ENCODE data around the gene ALB.

ALB gene

DNA sequence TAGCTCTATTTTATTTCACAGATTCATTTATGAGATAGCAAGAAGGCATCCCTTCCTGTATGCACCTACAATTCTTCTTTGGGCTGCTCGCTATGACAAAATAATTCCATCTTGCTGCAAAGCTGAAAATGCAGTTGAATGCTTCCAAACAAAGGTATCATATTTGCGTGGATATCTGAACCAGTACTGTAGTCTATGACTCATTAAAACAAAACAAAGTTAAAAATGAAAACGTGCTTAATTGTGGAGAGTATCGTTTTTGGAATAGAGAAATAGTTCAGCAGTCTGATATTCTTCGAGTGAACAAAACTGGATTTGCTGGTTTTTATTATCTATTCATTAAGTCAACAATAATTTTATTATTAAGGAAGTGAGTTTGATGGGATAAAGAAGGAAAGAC is 38.2 kb downstream of the ALB start:
- no peak overlapping the region for H3K4me3 Mint-ChIP-seq
- no peaks in the 10 kb centered on the region for H3K27me3 Mint-ChIP-seq
- intact Hi-C loops (cut with micrococcal nuclease) = no loop called here
- no peaks in the 10 kb centered on the region for H3K9me3 Mint-ChIP-seq
- H3K4me1 Mint-ChIP-seq (ENCODE audit: low read depth) = no peaks in the 10 kb centered on the region
- H3K36me3 Mint-ChIP-seq (ENCODE audit: low read depth) = no peaks in the 10 kb centered on the region
- H3K27ac Mint-ChIP-seq = no peak overlapping the region

- H3K27ac Mint-ChIP-seq = no peak overlapping the region
- H3K36me3 Mint-ChIP-seq (ENCODE audit: low read depth) = no peaks in the 10 kb centered on the region
- no peak overlapping the region for H3K4me3 Mint-ChIP-seq
- no peaks in the 10 kb centered on the region for H3K4me1 Mint-ChIP-seq (ENCODE audit: low read depth)
- no peaks in the 10 kb centered on the region for H3K27me3 Mint-ChIP-seq
- H3K9me3 Mint-ChIP-seq = no peaks in the 10 kb centered on the region
- intact Hi-C loops (cut with micrococcal nuclease) = no loop called here
Measured at GRCh38 chr4:73443224-73443623, 39.1 kb downstream of the ALB start.

GRCh38 chr4:73445383-73446335 is 41.6 kb downstream of the ALB start:
- no peaks in the 10 kb centered on the region for H3K36me3 Mint-ChIP-seq (ENCODE audit: low read depth)
- H3K9me3 Mint-ChIP-seq = no peaks in the 10 kb centered on the region

DNA sequence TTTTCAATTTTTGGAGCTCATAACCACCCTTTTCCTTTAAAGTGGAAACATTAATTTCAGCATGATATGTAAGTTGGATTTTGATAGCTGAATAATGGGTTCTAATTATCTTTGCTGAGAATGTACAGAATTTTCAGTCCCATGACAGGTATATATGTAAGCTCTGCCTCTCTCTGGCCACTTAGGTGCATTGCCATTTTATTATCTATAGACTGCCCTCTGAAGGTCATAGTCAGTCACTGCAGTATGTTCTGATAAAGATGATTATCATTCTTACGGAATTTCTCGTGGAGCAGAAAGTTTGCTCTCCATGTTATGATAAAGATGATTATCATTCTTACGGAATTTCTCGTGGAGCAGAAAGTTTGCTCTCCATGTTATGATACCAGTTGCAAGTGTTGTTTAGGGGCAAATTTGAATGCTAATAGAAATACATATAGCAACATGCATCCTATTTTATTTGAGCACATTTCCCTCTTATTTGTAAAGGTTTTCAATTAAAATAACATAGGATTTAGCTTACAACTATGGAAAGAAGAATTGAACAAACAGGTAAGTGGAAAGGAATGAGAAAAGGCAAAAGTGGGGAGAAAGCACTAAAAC is 42.4 kb downstream of the ALB start:
- H3K9me3 Mint-ChIP-seq = no peaks in the 10 kb centered on the region
- no peaks in the 10 kb centered on the region for H3K27me3 Mint-ChIP-seq
- H3K4me1 Mint-ChIP-seq (ENCODE audit: low read depth) = no peaks in the 10 kb centered on the region
- no peak overlapping the region for H3K4me3 Mint-ChIP-seq
- H3K27ac Mint-ChIP-seq = no peak overlapping the region
- intact Hi-C loops (cut with micrococcal nuclease) = loop anchor here (2.0 kb wide), 1 partner anchor 136 kb away; no protein-coding TSS in a partner anchor
- no peaks in the 10 kb centered on the region for H3K36me3 Mint-ChIP-seq (ENCODE audit: low read depth)

More at GRCh38 chr4:73445383-73446335, 41.6 kb downstream of the ALB start:
- H3K4me1 Mint-ChIP-seq (ENCODE audit: low read depth) = no peaks in the 10 kb centered on the region
- H3K27ac Mint-ChIP-seq = no peak overlapping the region
- H3K4me3 Mint-ChIP-seq = no peak overlapping the region
- intact Hi-C loops (cut with micrococcal nuclease) = loop anchor here (2.0 kb wide), 1 partner anchor 135 kb away; no protein-coding TSS in a partner anchor
- no peaks in the 10 kb centered on the region for H3K27me3 Mint-ChIP-seq

- H3K27me3 Mint-ChIP-seq = no peaks in the 10 kb centered on the region
Measured at GRCh38 chr4:73447671-73448070, 43.6 kb downstream of the ALB start.

DNA sequence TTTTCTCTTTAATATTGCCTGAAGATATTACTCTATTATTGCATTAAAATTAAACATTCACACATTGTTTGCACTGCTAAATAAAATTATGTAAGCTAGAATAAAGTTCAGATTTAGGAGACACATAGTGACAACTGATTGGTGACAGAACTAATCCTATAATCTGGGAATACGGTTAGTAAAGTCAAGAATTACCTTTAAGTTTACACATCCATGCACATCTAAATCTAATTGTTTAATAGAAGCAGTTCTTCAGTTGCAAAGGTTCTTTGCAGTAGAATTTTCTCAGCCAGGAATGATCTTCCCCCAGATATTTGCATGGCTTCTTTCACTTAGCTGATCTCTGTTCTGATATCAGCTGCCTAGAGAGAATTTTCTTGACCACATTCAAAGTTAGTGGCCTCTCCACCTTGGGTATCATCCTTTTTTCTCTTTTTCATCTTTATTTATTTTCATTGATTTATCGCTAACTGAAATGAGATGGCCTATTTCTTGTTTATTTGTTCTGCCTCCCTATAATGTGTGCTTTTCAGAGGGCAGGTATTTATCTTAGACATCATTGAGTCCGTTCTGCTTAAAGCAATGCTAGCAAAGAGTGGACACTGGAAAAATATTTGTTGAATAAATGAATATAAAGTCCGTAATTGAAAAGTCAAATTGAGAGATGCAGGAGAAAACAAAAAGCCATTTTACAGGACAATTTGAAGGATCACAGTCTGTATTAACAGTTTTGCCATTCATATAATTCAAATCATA is 44.5 kb downstream of the ALB start:
- no peak overlapping the region for H3K4me3 Mint-ChIP-seq
- no peaks in the 10 kb centered on the region for H3K4me1 Mint-ChIP-seq (ENCODE audit: low read depth)
- no peak overlapping the region for H3K27ac Mint-ChIP-seq
- H3K36me3 Mint-ChIP-seq (ENCODE audit: low read depth) = no peaks in the 10 kb centered on the region
- H3K27me3 Mint-ChIP-seq = no peaks in the 10 kb centered on the region
- H3K9me3 Mint-ChIP-seq = no peaks in the 10 kb centered on the region
- intact Hi-C loops (cut with micrococcal nuclease) = no loop called here

More at GRCh38 chr4:73447671-73448070, 43.6 kb downstream of the ALB start:
- H3K36me3 Mint-ChIP-seq (ENCODE audit: low read depth) = no peaks in the 10 kb centered on the region
- H3K4me3 Mint-ChIP-seq = no peak overlapping the region
- H3K27ac Mint-ChIP-seq = no peak overlapping the region
- no peaks in the 10 kb centered on the region for H3K9me3 Mint-ChIP-seq
- no peaks in the 10 kb centered on the region for H3K4me1 Mint-ChIP-seq (ENCODE audit: low read depth)
- intact Hi-C loops (cut with micrococcal nuclease) = loop anchor here (2.0 kb wide), 1 partner anchor 137 kb away; no protein-coding TSS in a partner anchor

GRCh38 chr4:73450398-73451004 is 46.4 kb downstream of the ALB start:
- no peaks in the 10 kb centered on the region for H3K4me1 Mint-ChIP-seq (ENCODE audit: low read depth)
- H3K9me3 Mint-ChIP-seq = no peaks in the 10 kb centered on the region
- H3K27me3 Mint-ChIP-seq = no peaks in the 10 kb centered on the region
- H3K36me3 Mint-ChIP-seq (ENCODE audit: low read depth) = no peaks in the 10 kb centered on the region
- H3K27ac Mint-ChIP-seq = no peak overlapping the region
- H3K4me3 Mint-ChIP-seq = no peak overlapping the region
- intact Hi-C loops (cut with micrococcal nuclease) = no loop called here

GRCh38 chr4:73451404-73451803 is 47.3 kb downstream of the ALB start:
- no peaks in the 10 kb centered on the region for H3K9me3 Mint-ChIP-seq
- H3K27ac Mint-ChIP-seq = no peak overlapping the region
- no peak overlapping the region for H3K4me3 Mint-ChIP-seq
- H3K27me3 Mint-ChIP-seq = no peaks in the 10 kb centered on the region
- no peaks in the 10 kb centered on the region for H3K36me3 Mint-ChIP-seq (ENCODE audit: low read depth)
- intact Hi-C loops (cut with micrococcal nuclease) = no loop called here
- no peaks in the 10 kb centered on the region for H3K4me1 Mint-ChIP-seq (ENCODE audit: low read depth)

GRCh38 chr4:73451981-73452747 is 48.1 kb downstream of the ALB start:
- no peaks in the 10 kb centered on the region for H3K36me3 Mint-ChIP-seq (ENCODE audit: low read depth)
- no peaks in the 10 kb centered on the region for H3K4me1 Mint-ChIP-seq (ENCODE audit: low read depth)
- no peak overlapping the region for H3K27ac Mint-ChIP-seq
- H3K9me3 Mint-ChIP-seq = no peaks in the 10 kb centered on the region
- no peaks in the 10 kb centered on the region for H3K27me3 Mint-ChIP-seq
- H3K4me3 Mint-ChIP-seq = no peak overlapping the region
- intact Hi-C loops (cut with micrococcal nuclease) = no loop called here

DNA sequence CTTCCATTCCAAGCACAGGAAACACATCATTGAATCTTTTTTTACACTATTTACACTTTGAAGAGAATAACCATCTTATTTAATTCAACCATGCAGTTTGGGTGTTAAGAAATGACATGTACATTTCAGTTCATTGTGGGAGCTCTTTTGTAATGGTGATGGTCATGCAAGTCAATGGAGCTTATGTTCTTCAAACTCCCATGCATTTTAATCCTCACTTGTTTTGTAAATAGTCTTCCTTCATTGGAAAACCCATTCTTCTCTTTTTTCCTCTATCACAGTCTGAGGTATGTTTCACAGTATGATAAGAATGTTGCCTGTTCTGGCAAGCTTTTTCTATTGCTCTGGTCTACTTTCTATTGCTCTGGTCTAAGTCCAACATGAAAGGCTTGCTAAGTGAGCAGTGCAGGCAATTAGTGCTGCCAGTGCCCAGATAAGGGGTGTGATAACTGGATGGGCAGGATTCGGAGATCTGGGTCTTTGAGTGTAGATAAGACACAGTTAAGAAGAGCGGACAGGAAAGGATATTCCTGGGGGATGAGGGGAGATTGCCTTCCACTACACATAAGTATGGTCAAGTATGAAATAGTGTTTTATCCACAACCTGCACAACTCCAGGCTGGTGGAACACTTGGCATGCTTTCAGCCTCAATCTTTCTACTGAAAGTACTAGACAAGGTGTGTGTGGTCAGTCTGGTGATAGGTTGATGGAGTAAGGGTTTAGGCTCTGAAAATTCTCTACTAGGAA is 49.0 kb downstream of the ALB start:
- no peaks in the 10 kb centered on the region for H3K4me1 Mint-ChIP-seq (ENCODE audit: low read depth)
- H3K27ac Mint-ChIP-seq = no peak overlapping the region
- intact Hi-C loops (cut with micrococcal nuclease) = no loop called here
- H3K9me3 Mint-ChIP-seq = no peaks in the 10 kb centered on the region
- no peaks in the 10 kb centered on the region for H3K36me3 Mint-ChIP-seq (ENCODE audit: low read depth)
- H3K27me3 Mint-ChIP-seq = no peaks in the 10 kb centered on the region
- H3K4me3 Mint-ChIP-seq = no peak overlapping the region

DNA sequence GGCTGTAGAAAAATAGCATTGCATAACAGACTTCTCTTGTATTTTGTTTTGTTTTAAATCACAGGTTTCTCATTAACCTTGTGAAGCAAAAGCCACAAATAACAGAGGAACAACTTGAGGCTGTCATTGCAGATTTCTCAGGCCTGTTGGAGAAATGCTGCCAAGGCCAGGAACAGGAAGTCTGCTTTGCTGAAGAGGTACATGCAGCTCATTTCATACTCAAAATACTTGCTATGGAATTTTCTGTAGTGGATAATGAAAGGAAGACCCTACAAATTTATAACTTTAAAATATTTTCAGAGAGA is 49.6 kb downstream of the ALB start:
- H3K4me3 Mint-ChIP-seq = no peak overlapping the region
- no peaks in the 10 kb centered on the region for H3K27me3 Mint-ChIP-seq
- no peaks in the 10 kb centered on the region for H3K9me3 Mint-ChIP-seq
- H3K27ac Mint-ChIP-seq = no peak overlapping the region
- H3K4me1 Mint-ChIP-seq (ENCODE audit: low read depth) = no peaks in the 10 kb centered on the region
- intact Hi-C loops (cut with micrococcal nuclease) = no loop called here
- H3K36me3 Mint-ChIP-seq (ENCODE audit: low read depth) = no peaks in the 10 kb centered on the region

DNA sequence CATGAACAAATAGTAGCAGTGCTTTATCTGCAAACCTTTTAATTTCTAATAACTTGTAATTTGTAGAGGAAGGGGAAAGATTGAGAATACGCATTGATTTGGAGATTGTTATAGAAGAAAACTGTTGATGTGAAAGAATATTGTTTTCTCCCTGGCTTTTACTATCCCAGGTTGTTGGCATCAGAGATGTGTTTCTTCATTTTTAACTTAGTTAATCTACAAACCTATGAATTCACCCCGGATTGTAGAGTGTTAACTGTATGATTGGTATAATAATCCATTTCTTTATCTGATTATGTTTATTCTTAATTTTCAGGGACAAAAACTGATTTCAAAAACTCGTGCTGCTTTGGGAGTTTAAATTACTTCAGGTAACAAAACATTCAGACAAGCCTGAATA is 50.8 kb downstream of the ALB start:
- H3K4me1 Mint-ChIP-seq (ENCODE audit: low read depth) = no peaks in the 10 kb centered on the region
- intact Hi-C loops (cut with micrococcal nuclease) = no loop called here
- no peak overlapping the region for H3K27ac Mint-ChIP-seq
- H3K27me3 Mint-ChIP-seq = no peaks in the 10 kb centered on the region
- H3K4me3 Mint-ChIP-seq = no peak overlapping the region
- no peaks in the 10 kb centered on the region for H3K9me3 Mint-ChIP-seq
- no peaks in the 10 kb centered on the region for H3K36me3 Mint-ChIP-seq (ENCODE audit: low read depth)

Measured in dendritic cell treated with granulocyte-macrophage colony-stimulating factor and Interleukin-4, amounts not matched to agents 40 ng/mL and 50 ng/mL, for 4 days (primary cell).